SK-N-SH treated with all-trans-retinoic acid at 6 μM for 48 hours (cell line): ENCODE measurements around the gene ADORA1.

Experiments used
- ATAC-seq: fragments of 200-7000 bp; cut with Tn5 transposase; 3 replicates; pipeline ENCODE4 v1.9.1; 2020; ENCODE audit warnings: mild to moderate bottlenecking, moderate library complexity
- ARNTL ChIP-seq: fragments of 450-650 bp; formaldehyde crosslinking; IDR thresholded peaks from 2 replicates; pipeline ENCODE4 v1.5.0; 2020; ENCODE audit warnings: low read depth, mild to moderate bottlenecking, moderate library complexity, borderline replicate concordance
- BACH2 ChIP-seq: fragments of 250-450 bp; sonication (Bioruptor Pico); IDR thresholded peaks from 2 replicates; pipeline ENCODE4 v1.9.0; 2021; ENCODE audit warnings: mild to moderate bottlenecking, borderline replicate concordance
- CSDC2 ChIP-seq: fragments of 250-450 bp; sonication (Bioruptor Pico); IDR thresholded peaks from 2 replicates; pipeline ENCODE4 v1.5.0; 2020; ENCODE audit warnings: mild to moderate bottlenecking, moderate library complexity
- ESRRG ChIP-seq: fragments of 250-450 bp; sonication (Bioruptor Pico); IDR thresholded peaks from 2 replicates; pipeline ENCODE4 v1.6.1; 2021; ENCODE audit warnings: mild to moderate bottlenecking
- GLIS3 ChIP-seq: fragments of 250-450 bp; sonication (Bioruptor Pico); IDR thresholded peaks from 2 replicates; pipeline ENCODE4 v1.5.0; 2020; ENCODE audit warnings: mild to moderate bottlenecking, moderate library complexity
- ISL1 ChIP-seq: fragments of 250-450 bp; sonication (Bioruptor Pico); IDR thresholded peaks from 2 replicates; pipeline ENCODE4 v2.1.2; 2022; ENCODE audit warnings: mild to moderate bottlenecking, moderate library complexity
- OSR1 ChIP-seq: fragments of 250-450 bp; sonication (Bioruptor Pico); IDR thresholded peaks from 2 replicates; pipeline ENCODE4 v1.8.0; 2022; ENCODE audit warnings: moderate library complexity, mild to moderate bottlenecking, inconsistent platforms
- PPARA ChIP-seq: fragments of 250-450 bp; sonication (Bioruptor Pico); IDR thresholded peaks from 2 replicates; pipeline ENCODE4 v1.5.0; 2020; ENCODE audit warnings: mild to moderate bottlenecking, borderline replicate concordance
- RARB ChIP-seq: fragments of 250-450 bp; sonication (Bioruptor Pico); IDR thresholded peaks from 2 replicates; pipeline ENCODE4 v1.8.0; 2021; ENCODE audit warnings: mild to moderate bottlenecking, moderate library complexity
- SNAI2 ChIP-seq: fragments of 250-450 bp; sonication (Bioruptor Pico); IDR thresholded peaks from 2 replicates; pipeline ENCODE4 v1.5.0; 2020; ENCODE audit warnings: mild to moderate bottlenecking, moderate library complexity
- TCF4 ChIP-seq: fragments of 250-450 bp; sonication (Bioruptor Pico); IDR thresholded peaks from 2 replicates; pipeline ENCODE4 v1.8.0; 2021; ENCODE audit warnings: mild to moderate bottlenecking, moderate library complexity, borderline replicate concordance
- TOX ChIP-seq: fragments of 250-450 bp; sonication (Bioruptor Pico); IDR thresholded peaks from 2 replicates; pipeline ENCODE4 v1.8.0; 2021; ENCODE audit warnings: mild to moderate bottlenecking, moderate library complexity, borderline replicate concordance
- ZC3H10 ChIP-seq: fragments of 250-450 bp; sonication (Bioruptor Pico); IDR thresholded peaks from 2 replicates; pipeline ENCODE4 v1.5.1; 2021; ENCODE audit warnings: mild to moderate bottlenecking, moderate library complexity
- ZFP3 ChIP-seq: fragments of 250-450 bp; sonication (Bioruptor Pico); IDR thresholded peaks from 2 replicates; pipeline ENCODE4 v1.5.0; 2020; ENCODE audit warnings: mild to moderate bottlenecking, moderate library complexity
- ZFP30 ChIP-seq: fragments of 450-650 bp; formaldehyde crosslinking; IDR thresholded peaks from 2 replicates; pipeline ENCODE4 v1.5.0; 2022; ENCODE audit warnings: mild to moderate bottlenecking, moderate library complexity
- ZNF565 ChIP-seq: fragments of 450-650 bp; formaldehyde crosslinking; conservative IDR thresholded peaks from 2 replicates; pipeline ENCODE4 v1.5.0; 2020; ENCODE audit warnings: low read depth, mild to moderate bottlenecking, moderate library complexity
- ZNF8 ChIP-seq: fragments of 450-650 bp; formaldehyde crosslinking; IDR thresholded peaks from 2 replicates; pipeline ENCODE4 v1.5.0; 2020; ENCODE audit warnings: mild to moderate bottlenecking, moderate library complexity
- TF ChIP-seq, protein P1 (sequence below): fragments of 250-450 bp; sonication (Bioruptor Pico); IDR thresholded peaks from 2 replicates; pipeline ENCODE4 v1.8.0; 2021; ENCODE audit warnings: low read depth, mild to moderate bottlenecking, moderate library complexity, borderline replicate concordance
- TF ChIP-seq, protein P2 (sequence below): fragments of 250-450 bp; sonication (Bioruptor Pico); IDR thresholded peaks from 2 replicates; pipeline ENCODE4 v1.5.1; 2020; ENCODE audit warnings: low read depth, mild to moderate bottlenecking, moderate library complexity
- TF ChIP-seq, protein P3 (sequence below): fragments of 250-450 bp; sonication (Bioruptor Pico); IDR thresholded peaks from 2 replicates; pipeline ENCODE4 v1.5.1; 2021; ENCODE audit warnings: mild to moderate bottlenecking, moderate library complexity
- TF ChIP-seq, protein P4 (sequence below): fragments of 250-450 bp; sonication (Bioruptor Pico); IDR thresholded peaks from 2 replicates; pipeline ENCODE4 v1.5.0; 2020; ENCODE audit warnings: mild to moderate bottlenecking, moderate library complexity

ADORA1 gene

DNA sequence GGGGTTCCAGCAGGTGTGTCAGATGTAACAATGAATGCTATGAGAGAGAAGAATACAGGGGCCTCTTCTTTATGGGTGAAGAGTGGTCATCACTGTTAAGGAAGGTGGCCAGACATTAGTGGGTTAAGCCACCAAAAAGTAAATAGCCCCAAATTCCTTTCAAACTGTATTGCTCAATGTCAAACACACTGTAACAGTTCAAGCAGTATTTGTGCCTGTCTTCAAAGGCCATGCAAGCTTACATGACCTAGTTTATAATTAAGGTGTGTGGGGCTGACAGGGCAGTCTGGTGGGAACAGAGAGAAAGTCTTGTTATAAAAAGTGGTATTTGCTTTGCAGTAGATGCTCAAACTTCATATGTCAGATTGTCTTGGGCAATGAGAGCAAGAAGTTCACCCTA, 83.5 kb downstream of the ADORA1 start:
- TF ChIP-seq RARB (CRISPR knock-in tag) (no peak), ISL1 (CRISPR knock-in tag) (no peak), ARNTL (CRISPR knock-in tag) (no peak), ZNF8 (CRISPR knock-in tag) (no peak), ZFP3 (CRISPR knock-in tag) (no peak), ZFP30 (CRISPR knock-in tag) (no peak), PPARA (CRISPR knock-in tag) (no peak), TOX (CRISPR knock-in tag) (no peak), CSDC2 (CRISPR knock-in tag) (no peak), ESRRG (no peak), TCF4 (CRISPR knock-in tag) (no peak), BACH2 (CRISPR knock-in tag) (no peak), GLIS3 (no peak), OSR1 (CRISPR knock-in tag) (no peak), SNAI2 (no peak)
- TF ChIP-seq, protein P1, sequence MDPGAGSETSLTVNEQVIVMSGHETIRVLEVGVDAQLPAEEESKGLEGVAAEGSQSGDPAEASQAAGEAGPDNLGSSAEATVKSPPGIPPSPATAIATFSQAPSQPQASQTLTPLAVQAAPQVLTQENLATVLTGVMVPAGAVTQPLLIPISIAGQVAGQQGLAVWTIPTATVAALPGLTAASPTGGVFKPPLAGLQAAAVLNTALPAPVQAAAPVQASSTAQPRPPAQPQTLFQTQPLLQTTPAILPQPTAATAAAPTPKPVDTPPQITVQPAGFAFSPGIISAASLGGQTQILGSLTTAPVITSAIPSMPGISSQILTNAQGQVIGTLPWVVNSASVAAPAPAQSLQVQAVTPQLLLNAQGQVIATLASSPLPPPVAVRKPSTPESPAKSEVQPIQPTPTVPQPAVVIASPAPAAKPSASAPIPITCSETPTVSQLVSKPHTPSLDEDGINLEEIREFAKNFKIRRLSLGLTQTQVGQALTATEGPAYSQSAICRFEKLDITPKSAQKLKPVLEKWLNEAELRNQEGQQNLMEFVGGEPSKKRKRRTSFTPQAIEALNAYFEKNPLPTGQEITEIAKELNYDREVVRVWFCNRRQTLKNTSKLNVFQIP (CRISPR knock-in tag) = no peak
- TF ChIP-seq, protein P2, sequence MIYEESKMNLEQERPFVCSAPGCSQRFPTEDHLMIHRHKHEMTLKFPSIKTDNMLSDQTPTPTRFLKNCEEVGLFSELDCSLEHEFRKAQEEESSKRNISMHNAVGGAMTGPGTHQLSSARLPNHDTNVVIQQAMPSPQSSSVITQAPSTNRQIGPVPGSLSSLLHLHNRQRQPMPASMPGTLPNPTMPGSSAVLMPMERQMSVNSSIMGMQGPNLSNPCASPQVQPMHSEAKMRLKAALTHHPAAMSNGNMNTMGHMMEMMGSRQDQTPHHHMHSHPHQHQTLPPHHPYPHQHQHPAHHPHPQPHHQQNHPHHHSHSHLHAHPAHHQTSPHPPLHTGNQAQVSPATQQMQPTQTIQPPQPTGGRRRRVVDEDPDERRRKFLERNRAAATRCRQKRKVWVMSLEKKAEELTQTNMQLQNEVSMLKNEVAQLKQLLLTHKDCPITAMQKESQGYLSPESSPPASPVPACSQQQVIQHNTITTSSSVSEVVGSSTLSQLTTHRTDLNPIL = no peak
- ATAC-seq = no peak

DNA sequence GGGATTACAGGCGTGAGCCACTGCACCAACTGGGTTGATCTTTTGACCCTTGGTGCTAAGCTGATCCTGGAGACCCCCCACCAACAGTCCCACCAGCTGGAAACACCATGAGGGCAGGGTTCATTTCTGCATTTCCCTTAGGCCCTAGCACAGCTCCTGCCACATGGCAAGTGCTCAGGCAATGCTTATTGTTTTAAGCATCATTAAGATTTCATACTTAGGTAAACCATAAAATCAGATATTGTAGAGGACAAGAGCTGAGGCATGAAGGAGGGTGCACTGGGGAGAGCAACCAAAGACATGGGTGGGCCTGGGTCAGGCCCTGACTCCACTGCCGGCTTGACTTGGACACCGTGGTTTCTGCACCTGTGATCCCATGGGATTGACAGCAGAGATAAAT, 84.3 kb downstream of the ADORA1 start:
- no peak for TF ChIP-seq ZFP30 (CRISPR knock-in tag)
- no peak for TF ChIP-seq ARNTL (CRISPR knock-in tag)
- TF ChIP-seq, protein P2 = no peak
- TF ChIP-seq TOX (CRISPR knock-in tag) = no peak
- no peak for ATAC-seq

DNA sequence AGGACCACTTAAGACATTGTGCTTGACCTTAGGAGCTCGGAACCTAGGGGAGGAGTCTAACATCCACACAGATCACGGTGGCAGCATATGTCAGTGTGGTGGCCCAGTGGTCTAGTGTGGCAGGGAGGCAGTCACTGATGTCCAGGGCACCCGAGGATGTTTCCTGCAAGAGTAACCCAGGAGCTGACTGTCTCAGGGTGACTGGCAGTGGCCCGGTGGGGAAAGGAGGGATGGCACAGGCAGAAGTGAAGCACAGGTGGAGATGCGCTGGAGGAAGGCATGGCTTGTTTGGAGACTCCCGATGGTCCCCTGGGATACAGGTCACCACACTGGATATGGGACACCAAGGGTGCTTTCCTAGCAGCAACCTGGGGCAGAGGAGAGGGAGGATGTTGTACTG, 85.6 kb downstream of the ADORA1 start:
- no peak for ATAC-seq
- TF ChIP-seq ZFP30 (CRISPR knock-in tag) (no peak), TCF4 (CRISPR knock-in tag) (no peak), CSDC2 (CRISPR knock-in tag) (no peak), PPARA (CRISPR knock-in tag) (no peak), ZC3H10 (CRISPR knock-in tag) (no peak), ESRRG (no peak), GLIS3 (no peak)
- TF ChIP-seq, protein P2 = no peak

DNA sequence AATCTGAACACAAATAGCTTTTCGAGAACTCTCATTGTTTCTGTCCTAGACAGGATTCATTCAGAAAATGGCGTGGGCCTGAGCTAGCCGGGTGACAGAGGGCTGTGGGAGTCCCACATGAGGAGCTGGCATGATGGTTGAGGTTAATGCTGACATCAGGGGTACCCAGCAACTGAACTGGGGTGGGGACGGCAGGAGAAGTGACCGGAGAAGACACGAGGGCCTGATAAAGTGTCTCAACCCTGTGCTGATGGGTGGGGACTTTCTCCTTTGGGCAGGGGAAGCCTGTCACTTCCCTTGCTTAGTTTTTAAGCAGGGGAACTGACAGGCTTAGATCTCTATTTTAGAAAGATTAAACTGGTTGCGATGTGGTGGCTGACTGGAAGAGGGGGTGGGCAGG, 87.3 kb downstream of the ADORA1 start:
- no peak for ATAC-seq
- TF ChIP-seq ZNF565 (CRISPR knock-in tag) = no peak
- no peak for TF ChIP-seq ZFP30 (CRISPR knock-in tag)
- TF ChIP-seq TCF4 (CRISPR knock-in tag) = no peak
- TF ChIP-seq, protein P1 (CRISPR knock-in tag) = no peak
- TF ChIP-seq, protein P3, sequence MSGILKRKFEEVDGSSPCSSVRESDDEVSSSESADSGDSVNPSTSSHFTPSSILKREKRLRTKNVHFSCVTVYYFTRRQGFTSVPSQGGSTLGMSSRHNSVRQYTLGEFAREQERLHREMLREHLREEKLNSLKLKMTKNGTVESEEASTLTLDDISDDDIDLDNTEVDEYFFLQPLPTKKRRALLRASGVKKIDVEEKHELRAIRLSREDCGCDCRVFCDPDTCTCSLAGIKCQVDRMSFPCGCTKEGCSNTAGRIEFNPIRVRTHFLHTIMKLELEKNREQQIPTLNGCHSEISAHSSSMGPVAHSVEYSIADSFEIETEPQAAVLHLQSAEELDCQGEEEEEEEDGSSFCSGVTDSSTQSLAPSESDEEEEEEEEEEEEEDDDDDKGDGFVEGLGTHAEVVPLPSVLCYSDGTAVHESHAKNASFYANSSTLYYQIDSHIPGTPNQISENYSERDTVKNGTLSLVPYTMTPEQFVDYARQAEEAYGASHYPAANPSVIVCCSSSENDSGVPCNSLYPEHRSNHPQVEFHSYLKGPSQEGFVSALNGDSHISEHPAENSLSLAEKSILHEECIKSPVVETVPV (CRISPR knock-in tag) = no peak
- no peak for TF ChIP-seq RARB (CRISPR knock-in tag)
- no peak for TF ChIP-seq ZNF8 (CRISPR knock-in tag)
- TF ChIP-seq, protein P4, sequence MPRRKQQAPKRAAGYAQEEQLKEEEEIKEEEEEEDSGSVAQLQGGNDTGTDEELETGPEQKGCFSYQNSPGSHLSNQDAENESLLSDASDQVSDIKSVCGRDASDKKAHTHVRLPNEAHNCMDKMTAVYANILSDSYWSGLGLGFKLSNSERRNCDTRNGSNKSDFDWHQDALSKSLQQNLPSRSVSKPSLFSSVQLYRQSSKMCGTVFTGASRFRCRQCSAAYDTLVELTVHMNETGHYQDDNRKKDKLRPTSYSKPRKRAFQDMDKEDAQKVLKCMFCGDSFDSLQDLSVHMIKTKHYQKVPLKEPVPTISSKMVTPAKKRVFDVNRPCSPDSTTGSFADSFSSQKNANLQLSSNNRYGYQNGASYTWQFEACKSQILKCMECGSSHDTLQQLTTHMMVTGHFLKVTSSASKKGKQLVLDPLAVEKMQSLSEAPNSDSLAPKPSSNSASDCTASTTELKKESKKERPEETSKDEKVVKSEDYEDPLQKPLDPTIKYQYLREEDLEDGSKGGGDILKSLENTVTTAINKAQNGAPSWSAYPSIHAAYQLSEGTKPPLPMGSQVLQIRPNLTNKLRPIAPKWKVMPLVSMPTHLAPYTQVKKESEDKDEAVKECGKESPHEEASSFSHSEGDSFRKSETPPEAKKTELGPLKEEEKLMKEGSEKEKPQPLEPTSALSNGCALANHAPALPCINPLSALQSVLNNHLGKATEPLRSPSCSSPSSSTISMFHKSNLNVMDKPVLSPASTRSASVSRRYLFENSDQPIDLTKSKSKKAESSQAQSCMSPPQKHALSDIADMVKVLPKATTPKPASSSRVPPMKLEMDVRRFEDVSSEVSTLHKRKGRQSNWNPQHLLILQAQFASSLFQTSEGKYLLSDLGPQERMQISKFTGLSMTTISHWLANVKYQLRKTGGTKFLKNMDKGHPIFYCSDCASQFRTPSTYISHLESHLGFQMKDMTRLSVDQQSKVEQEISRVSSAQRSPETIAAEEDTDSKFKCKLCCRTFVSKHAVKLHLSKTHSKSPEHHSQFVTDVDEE (CRISPR knock-in tag) = no peak
